DMS153 treated with DMSO at 0.1 percent for 48 hours (cell line): ENCODE measurements around the gene NKG7.

ENCODE experiments used
- DNase-seq: peaks from one replicate; lab custom pipeline; 2025; ENCODE audit not compliant: unreplicated experiment; lab: John Stamatoyannopoulos, UW

The NKG7 gene

GRCh38 chr19:51391073-51391611 is 18.7 kb upstream of the NKG7 start:
- no peak for DNase-seq

GRCh38 chr19:51389143-51389542 is 16.7 kb upstream of the NKG7 start:
- DNase-seq, result no peak

GRCh38 chr19:51387924-51388389 is 15.5 kb upstream of the NKG7 start, which contains the start of gene LIM2:
LIM2 (minus strand) TSS chr19:51387974; CDS start chr19:51387443, 531 bp downstream.
- DNase-seq, result no peak

GRCh38 chr19:51386882-51387520 is 14.5 kb upstream of the NKG7 start:
- DNase-seq, result no peak

- DNase-seq, result no peak
These were observed 9.6 kb upstream of the NKG7 start for GRCh38 chr19:51382004-51382403.

GRCh38 chr19:51380379-51380778 is 7.9 kb upstream of the NKG7 start:
- no peak for DNase-seq

- DNase-seq, result no peak
These were observed 5.0 kb upstream of the NKG7 start for GRCh38 chr19:51377422-51377821.

- DNase-seq, result no peak
These were observed 3.2 kb upstream of the NKG7 start for GRCh38 chr19:51375504-51376221.

- no peak for DNase-seq
These were observed 319 bp downstream of the NKG7 start for GRCh38 chr19:51372021-51372648.

GRCh38 chr19:51371186-51371690 is 1.2 kb downstream of the NKG7 start:
- no peak for DNase-seq

GRCh38 chr19:51370230-51370629 is 2.2 kb downstream of the NKG7 start:
- no peak for DNase-seq

GRCh38 chr19:51368366-51369282 is 3.8 kb downstream of the NKG7 start, which contains the start of gene CLDND2:
CLDND2 (minus strand) TSS chr19:51369003; CDS start chr19:51368577, 426 bp downstream.
- no peak for DNase-seq

GRCh38 chr19:51367565-51368365 is 4.7 kb downstream of the NKG7 start:
- peak; percentile 94 for DNase-seq

- no peak for DNase-seq
These were observed 5.2 kb downstream of the NKG7 start for GRCh38 chr19:51367255-51367564.

GRCh38 chr19:51366389-51367254 is 5.8 kb downstream of the NKG7 start:
- peak; percentile 94 for DNase-seq

GRCh38 chr19:51365965-51366388 is 6.5 kb downstream of the NKG7 start, which contains the start of gene ETFB:
ETFB (minus strand) TSS chr19:51366388; CDS start chr19:51366326, 62 bp downstream.
- DNase-seq, result no peak

GRCh38 chr19:51365211-51365964 is 7.1 kb downstream of the NKG7 start:
- DNase-seq, result no peak
